OCI-LY3 (cell line): ENCODE measurements around the gene KRT85.
A peak's percentile ranks its signal among the peaks of the same experiment; 100 is the strongest.

Source experiments
- H2AFZ ChIP-seq: fragments of 200-600, 300-600 bp; shearing (Covaris generic); 2 replicates; pipeline ENCODE4 v1.6.0; 2014; ENCODE audit warnings: antibody characterized with exemption, low read depth, low read length
- H3K27ac ChIP-seq: fragments of 200-600, 300-600 bp; sonication (generic); 2 replicates; pipeline ENCODE4 v1.5.1; 2014; ENCODE audit warnings: mild to moderate bottlenecking, low read length, moderate library complexity, mixed read lengths
- H3K27me3 ChIP-seq: fragments of 200-600, 300-600 bp; sonication (generic); 2 replicates; pipeline ENCODE4 v1.6.1; 2014; ENCODE audit warnings: low read depth, low read length, mixed read lengths
- H3K36me3 ChIP-seq: fragments of 200-600, 300-600 bp; sonication (generic); replicated peaks from 2 replicates; pipeline ENCODE3; 2014; ENCODE audit warnings: low read depth, low read length, mixed read lengths
- H3K4me1 ChIP-seq: fragments of 300-600, 200-600 bp; sonication (generic); 2 replicates; pipeline ENCODE4 v1.6.1; 2014; ENCODE audit warnings: low read length, mixed read lengths
- H3K4me2 ChIP-seq: fragments of 200-600, 300-600 bp; sonication (generic); 2 replicates; pipeline ENCODE4 v1.6.1; 2014; ENCODE audit warnings: low read length, mixed read lengths
- H3K4me3 ChIP-seq: fragments of 300-600, 200-600 bp; sonication (generic); 2 replicates; pipeline ENCODE4 v1.5.1; 2014; ENCODE audit warnings: antibody characterized with exemption, mild to moderate bottlenecking, low read length, moderate library complexity
- H3K79me2 ChIP-seq: fragments of 300-600, 200-600 bp; shearing (Covaris generic); 2 replicates; pipeline ENCODE4 v1.6.1; 2014; ENCODE audit warnings: mild to moderate bottlenecking, low read length, mixed read lengths
- H3K9ac ChIP-seq: fragments of 300-600, 200-600 bp; shearing (Covaris generic); 2 replicates; pipeline ENCODE4 v1.6.0; 2014; ENCODE audit warnings: mild to moderate bottlenecking, low read length, moderate library complexity
- H3K9me3 ChIP-seq: fragments of 200-600, 300-600 bp; shearing (Covaris generic); 2 replicates; pipeline ENCODE4 v1.6.1; 2014; ENCODE audit warnings: low read length, mixed read lengths; ENCODE audit not compliant: insufficient read depth
- H4K20me1 ChIP-seq: fragments of 200-600, 300-600 bp; sonication (generic); 2 replicates; pipeline ENCODE4 v1.6.1; 2016; ENCODE audit warnings: low read length, mixed read lengths; ENCODE audit not compliant: insufficient read depth
- EZH2phosphoT487 ChIP-seq: fragments of 200-600 bp; shearing (Covaris generic); IDR thresholded peaks from 2 replicates; pipeline ENCODE4 v1.6.1; 2018; ENCODE audit warnings: antibody characterized with exemption, mixed run types, low read depth
- TF ChIP-seq, protein P1 (sequence below): fragments of 200-600, 300-600 bp; sonication (generic); IDR thresholded peaks from 2 replicates; pipeline ENCODE4 v1.5.1; 2014; ENCODE audit warnings: antibody characterized with exemption, low read length, low read depth

KRT85 gene

DNA sequence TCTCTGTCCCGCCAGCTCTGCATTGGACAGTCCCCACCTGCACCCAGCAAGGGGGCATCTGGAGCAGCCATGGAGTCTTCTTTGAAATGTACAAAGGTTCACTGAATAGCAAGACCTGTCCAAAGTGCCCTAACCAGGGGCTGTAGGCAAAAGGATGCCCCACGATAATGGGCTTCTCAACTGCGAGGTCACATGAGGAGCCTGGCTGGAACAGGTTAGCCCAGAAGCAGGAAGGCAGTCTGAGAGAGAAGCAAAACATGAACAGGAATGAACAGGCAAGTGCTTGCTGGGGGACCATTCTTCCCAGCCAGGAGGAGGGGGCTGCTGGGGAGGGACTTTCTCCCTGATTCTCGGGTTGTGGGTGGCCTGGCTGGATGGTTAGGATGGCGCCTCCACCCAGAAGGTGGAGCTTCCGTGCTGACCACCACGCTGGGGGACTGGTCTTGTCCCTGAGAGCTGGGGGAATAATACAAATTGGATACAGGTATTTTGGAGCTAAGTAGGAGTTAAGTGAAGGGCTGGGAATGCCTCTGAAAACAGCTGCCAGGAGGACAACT, 7.1 kb downstream of the KRT85 start:
- TF ChIP-seq, protein P1, sequence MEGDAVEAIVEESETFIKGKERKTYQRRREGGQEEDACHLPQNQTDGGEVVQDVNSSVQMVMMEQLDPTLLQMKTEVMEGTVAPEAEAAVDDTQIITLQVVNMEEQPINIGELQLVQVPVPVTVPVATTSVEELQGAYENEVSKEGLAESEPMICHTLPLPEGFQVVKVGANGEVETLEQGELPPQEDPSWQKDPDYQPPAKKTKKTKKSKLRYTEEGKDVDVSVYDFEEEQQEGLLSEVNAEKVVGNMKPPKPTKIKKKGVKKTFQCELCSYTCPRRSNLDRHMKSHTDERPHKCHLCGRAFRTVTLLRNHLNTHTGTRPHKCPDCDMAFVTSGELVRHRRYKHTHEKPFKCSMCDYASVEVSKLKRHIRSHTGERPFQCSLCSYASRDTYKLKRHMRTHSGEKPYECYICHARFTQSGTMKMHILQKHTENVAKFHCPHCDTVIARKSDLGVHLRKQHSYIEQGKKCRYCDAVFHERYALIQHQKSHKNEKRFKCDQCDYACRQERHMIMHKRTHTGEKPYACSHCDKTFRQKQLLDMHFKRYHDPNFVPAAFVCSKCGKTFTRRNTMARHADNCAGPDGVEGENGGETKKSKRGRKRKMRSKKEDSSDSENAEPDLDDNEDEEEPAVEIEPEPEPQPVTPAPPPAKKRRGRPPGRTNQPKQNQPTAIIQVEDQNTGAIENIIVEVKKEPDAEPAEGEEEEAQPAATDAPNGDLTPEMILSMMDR: no peak
- no peak for TF ChIP-seq EZH2phosphoT487
- Histone ChIP-seq H3K27me3 (peaks cover 18% of the 10 kb centered on the region), H3K4me2 (no peak overlapping the region)

GRCh38 chr12:52359621-52360061, 7.6 kb downstream of the KRT85 start:
- TF ChIP-seq, protein P1: no peak
- no peak for TF ChIP-seq EZH2phosphoT487
- Histone ChIP-seq H3K9ac (no peak overlapping the region), H3K27ac (no peak overlapping the region), H3K36me3 (no peaks in the 10 kb centered on the region), H2AFZ (no peak overlapping the region), H4K20me1 (no peaks in the 10 kb centered on the region), H3K4me3 (no peak overlapping the region), H3K79me2 (no peaks in the 10 kb centered on the region), H3K4me1 (peaks cover 12% of the 10 kb centered on the region), H3K9me3 (no peaks in the 10 kb centered on the region), H3K27me3 (peaks cover 18% of the 10 kb centered on the region), H3K4me2 (no peak overlapping the region)

More for the DNA sequence above, 7.1 kb downstream of the KRT85 start:
- H3K27ac ChIP-seq: no peak overlapping the region
- H3K9ac ChIP-seq: no peak overlapping the region
- H3K9me3 ChIP-seq: no peaks in the 10 kb centered on the region
- H3K4me3 ChIP-seq: no peak overlapping the region
- no peaks in the 10 kb centered on the region for H4K20me1 ChIP-seq
- H2AFZ ChIP-seq: no peak overlapping the region
- H3K79me2 ChIP-seq: no peaks in the 10 kb centered on the region
- no peaks in the 10 kb centered on the region for H3K36me3 ChIP-seq
- peaks cover 15% of the 10 kb centered on the region for H3K4me1 ChIP-seq

GRCh38 chr12:52358575-52359350, 8.5 kb downstream of the KRT85 start:
- H3K36me3 ChIP-seq: no peaks in the 10 kb centered on the region
- no peak overlapping the region for H3K27ac ChIP-seq
- H3K9me3 ChIP-seq: no peaks in the 10 kb centered on the region
- H4K20me1 ChIP-seq: no peaks in the 10 kb centered on the region
- peaks cover 12% of the 10 kb centered on the region for H3K4me1 ChIP-seq
- no peak overlapping the region for H3K4me3 ChIP-seq
- peak overlapping the region; percentile 56 for H3K4me2 ChIP-seq
- TF ChIP-seq, protein P1: peak; percentile 17
- TF ChIP-seq EZH2phosphoT487: no peak
- H3K9ac ChIP-seq: no peak overlapping the region
- H3K27me3 ChIP-seq: peaks cover 18% of the 10 kb centered on the region
- H2AFZ ChIP-seq: peak overlapping the region; percentile 52; the same call in 1 of the 2 replicates
- no peaks in the 10 kb centered on the region for H3K79me2 ChIP-seq

DNA sequence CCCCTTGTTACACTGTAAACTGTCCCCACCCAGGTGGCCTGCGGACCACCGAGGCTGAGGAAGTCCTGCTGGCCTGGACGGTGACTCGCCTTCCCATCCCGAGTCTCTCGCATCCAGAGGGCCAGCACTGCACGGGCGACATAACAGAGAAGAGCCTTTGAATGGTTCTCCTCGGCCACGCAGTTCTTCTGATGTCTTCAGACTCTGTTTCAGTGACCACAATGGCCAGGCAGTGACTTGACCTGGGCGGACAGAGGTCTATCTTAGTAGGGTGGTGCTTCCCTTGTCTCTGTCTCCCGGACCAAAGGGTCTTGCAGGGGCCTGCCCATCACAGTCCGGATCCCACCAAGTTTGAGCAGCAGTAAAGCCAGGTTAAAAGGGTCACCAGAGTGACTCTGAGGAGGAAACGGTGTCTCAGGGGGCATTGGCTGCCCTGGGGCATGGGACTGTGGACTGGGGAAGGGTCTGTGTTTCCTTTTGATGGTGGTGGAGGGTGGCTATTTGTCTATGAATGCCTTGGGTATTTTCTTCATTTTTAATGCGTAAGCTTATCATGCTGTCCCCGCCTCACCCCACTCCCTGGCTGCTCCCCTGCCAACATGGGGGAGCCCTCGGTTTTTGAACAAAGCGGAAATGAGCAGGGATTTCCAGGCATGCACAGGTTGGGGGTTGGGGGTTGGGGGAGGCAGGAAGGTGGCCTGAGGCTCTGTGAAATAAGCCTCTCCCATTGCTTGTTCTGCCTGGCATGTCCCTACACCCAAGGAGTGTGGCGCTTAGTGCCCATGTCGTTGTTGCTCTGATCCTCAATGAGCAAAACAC, 10.3 kb downstream of the KRT85 start:
- Histone ChIP-seq H3K4me2 (no peak overlapping the region), H4K20me1 (no peaks in the 10 kb centered on the region), H3K36me3 (no peaks in the 10 kb centered on the region), H3K9me3 (no peaks in the 10 kb centered on the region), H3K79me2 (no peaks in the 10 kb centered on the region), H3K27ac (no peak overlapping the region), H3K4me1 (peaks cover 12% of the 10 kb centered on the region), H3K9ac (no peak overlapping the region), H3K4me3 (no peak overlapping the region), H2AFZ (no peak overlapping the region), H3K27me3 (peaks cover 28% of the 10 kb centered on the region)
- no peak for TF ChIP-seq EZH2phosphoT487
- TF ChIP-seq, protein P1: no peak
